GM18870 (cell line): ENCODE measurements around the gene NTF4.
"Not testable (repeated sequence)": the region's sequence is repeated elsewhere in the genome, so short reads cannot be mapped to it uniquely, and the experiment has no call there.

Experiments used
- ATAC-seq: cut with Tn5 transposase; IDR thresholded peaks from one replicate; pipeline ENCODE4 v1.9.1; 2021; ENCODE audit warnings: moderate library complexity; ENCODE audit not compliant: unreplicated experiment

Gene NTF4

DNA sequence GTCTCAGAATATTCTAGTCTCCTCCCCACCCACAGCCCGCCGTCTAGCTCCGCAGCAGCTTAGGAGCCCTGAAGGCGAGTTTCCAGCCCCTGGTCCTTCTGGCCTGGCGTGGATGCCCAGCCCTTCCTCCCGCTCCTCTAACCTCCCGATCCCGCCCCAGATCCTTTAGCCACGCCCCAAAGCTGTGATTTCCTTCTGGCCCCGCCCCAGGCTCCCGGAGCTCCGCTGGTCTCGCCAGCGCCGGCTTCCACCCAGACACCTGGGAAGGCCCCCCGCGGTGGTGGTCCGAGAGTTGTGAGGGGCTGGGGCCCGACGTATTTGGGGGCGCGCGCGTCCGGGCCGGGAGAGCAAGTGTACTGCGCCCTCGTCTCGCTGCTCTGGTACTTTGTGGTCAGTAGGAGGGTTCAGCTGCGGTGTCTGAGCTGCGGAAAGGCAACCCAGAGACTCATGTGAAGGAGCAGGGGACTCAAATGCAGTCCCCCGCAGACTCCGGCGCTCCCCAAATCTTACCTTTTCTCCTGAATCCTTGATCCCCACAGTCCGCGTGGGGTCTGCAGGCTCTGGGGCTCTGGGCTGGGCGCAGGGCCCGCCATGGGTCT is 6.9 kb downstream of the NTF4 start, which contains the start of gene CGB7:
Gene CGB7 (minus strand): TSS at position 114 of the 599 bp plus-strand sequence. CDS start 2,374 bp downstream, outside the sequence.
- no peak for ATAC-seq

DNA sequence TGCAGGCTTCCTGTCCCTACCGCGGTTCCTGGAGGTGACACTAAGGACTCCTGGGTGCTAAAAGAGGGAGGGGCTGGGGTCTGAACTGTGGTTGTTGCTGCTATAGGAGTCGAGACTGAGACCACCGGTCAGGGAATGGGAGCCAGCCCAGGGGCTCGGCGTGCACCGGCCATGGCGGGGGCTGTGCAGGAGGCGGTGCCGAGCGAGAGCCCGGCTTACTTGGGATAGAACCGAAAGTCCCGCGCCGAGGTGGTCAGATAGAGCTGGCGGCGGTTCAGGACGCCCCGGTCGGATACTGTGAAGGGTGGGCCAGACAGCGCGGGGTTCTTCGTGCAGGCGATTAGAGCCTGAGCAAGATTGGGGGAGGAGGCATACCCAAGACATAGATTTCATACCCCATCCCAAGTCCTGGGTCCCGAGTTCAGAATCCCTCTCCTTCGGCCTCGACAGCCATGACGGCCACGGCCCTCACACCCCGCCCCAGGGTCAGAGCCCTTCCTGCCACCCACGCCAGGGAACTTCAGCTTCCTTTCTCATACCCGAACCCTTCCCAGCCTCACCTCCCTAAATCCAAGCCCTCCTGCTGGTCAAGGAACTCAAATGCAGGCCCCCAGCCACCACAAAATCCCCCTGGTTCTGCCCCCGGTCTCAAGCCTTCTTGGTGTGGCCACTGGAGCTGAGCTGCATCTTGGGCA is 7.6 kb downstream of the NTF4 start:
- ATAC-seq, result not testable (repeated sequence)

DNA sequence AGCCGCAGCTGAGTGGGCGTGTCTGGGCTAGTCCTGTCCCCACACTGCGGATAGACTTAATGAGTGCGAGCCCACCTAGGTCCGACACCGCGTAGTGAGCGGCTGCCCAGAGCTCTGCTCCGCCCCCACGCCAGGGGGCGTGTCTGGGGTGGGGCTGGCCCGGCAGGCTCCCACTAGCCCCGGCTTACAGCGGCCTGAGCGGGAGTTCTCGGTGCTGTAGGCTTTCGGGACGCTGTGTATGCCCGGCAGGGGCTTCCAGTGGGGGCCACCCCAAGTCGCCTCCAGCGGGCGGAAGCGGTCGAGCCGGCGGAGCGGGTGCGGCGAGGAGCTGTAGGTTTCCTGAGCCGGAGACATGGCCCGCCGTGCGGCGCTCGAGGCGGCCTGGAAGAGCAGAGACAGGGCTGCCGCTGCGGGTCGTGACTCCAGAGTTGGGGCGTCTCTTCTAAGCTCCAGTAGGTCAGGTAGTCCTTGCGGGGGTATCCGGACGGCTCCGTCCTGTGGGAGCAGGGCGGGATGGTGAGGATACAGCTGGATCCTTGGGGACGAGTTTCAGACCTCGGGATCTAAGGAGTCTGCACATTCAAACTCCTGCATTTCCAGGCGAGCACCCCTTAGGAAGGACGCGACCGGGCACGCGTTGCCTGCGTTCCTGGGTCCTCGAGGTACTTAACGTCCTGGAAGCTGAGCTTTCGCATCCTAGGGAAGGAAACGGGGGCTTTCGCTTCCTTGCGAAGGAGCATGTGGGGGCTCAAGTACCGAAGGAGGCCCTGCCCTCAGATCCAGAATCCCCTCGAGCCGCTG is 8.3 kb downstream of the NTF4 start:
- ATAC-seq, result no peak

DNA sequence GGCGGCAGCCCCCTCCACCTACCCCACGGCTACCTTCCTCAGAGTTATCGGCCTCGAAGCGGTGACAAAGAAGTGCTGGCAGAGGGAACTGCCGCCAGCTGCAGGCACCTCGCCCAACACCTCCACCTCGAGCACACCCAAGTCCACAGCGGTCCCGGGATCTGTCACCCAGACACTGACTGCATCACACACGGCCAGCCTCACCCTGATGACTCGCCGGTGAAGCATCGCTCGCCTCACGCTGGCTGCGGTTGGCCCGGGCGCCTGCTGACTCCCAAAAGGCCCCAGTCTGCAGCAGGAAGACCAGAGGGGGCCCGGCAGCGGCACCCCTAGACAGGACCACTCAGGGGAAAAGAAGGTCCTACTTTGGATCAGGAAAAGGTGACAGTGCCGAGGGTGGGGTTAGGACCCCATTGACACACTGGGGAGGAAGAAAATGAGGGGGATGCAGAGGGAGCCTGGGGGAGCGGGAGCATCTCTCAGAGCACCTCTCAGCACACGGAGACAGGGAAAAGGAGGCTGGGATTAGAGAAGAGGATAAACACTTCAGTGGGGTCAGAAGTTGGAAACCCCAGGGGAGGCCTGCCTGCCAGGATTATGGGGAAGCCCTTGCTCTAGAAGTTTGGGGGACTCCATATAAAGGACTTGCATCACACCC is 14.1 kb downstream of the NTF4 start:
- not testable (repeated sequence) for ATAC-seq

DNA sequence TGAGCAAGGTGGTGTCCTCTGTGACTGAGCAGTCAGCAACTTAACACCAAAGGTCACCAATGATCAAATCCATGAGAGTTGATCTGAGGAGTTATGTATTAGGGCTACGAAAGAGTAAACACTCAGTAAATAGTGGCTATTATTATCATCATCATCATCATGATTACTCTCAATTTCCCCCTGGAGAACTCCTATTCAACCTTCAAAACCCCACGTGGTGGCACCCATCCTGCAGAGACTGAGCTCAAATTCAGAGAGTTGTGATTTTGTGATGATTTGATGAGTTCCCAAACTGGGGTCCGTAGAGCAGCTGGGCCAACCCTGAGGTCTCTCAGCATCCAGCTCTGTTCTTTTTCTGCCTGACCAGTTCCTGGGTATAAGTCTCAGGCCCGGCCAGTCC is 14.8 kb downstream of the NTF4 start:
- not testable (repeated sequence) for ATAC-seq

DNA sequence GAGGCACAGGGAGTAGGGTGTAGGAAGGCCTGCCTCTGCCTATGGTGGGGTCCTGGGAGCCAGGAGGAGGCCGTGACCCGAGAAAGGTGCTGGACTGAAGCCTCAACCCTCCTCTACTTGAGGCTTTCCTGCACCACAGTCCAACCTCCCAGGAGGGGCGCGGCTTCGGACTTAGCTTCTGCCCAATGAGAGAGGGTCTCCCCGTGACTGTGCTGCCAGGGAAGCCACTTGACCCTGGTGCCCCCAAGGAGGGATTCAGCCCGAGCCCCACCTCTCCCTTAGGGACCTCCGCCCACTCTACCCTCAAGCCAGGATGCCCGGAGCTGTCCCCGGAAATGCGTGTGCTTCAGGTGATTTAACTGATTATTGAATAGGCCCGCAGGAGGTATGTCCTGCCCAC is 15.6 kb downstream of the NTF4 start, which contains the start of gene CGB8:
Gene CGB8 (minus strand): TSS at position 101 of the 400 bp plus-strand sequence. CDS start 372 bp downstream, outside the sequence.
- not testable (repeated sequence) for ATAC-seq

DNA sequence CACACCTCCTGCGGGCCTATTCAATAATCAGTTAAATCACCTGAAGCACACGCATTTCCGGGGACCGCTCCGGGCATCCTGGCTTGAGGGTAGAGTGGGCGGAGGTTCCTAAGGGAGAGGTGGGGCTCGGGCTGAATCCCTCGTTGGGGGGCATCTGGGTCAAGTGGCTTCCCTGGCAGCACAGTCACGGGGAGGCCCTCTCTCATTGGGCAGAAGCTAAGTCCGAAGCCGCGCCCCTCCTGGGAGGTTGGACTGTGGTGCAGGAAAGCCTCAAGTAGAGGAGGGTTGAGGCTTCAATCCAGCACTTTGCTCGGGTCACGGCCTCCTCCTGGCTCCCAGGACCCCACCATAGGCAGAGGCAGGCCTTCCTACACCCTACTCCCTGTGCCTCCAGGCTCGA is 21.1 kb downstream of the NTF4 start, which contains the start of gene CGB5:
Gene CGB5 (plus strand): TSS at position 301 of the 400 bp plus-strand sequence. CDS start 362 bp downstream, outside the sequence.
- ATAC-seq, result not testable (repeated sequence)

DNA sequence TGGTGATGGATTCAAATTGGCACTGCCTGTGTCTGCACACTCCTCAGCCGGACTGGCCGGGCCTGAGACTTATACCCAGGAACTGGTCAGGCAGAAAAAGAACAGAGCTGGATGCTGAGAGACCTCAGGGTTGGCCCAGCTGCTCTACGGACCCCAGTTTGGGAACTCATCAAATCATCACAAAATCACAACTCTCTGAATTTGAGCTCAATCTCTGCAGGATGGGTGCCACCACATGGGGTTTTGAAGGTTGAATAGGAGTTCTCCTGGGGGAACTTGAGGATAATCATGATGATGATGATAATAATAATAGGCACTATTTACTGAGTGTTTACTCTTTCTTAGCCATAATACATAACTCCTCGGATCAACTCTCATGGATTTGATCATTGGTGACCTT is 22.0 kb downstream of the NTF4 start:
- not testable (repeated sequence) for ATAC-seq

DNA sequence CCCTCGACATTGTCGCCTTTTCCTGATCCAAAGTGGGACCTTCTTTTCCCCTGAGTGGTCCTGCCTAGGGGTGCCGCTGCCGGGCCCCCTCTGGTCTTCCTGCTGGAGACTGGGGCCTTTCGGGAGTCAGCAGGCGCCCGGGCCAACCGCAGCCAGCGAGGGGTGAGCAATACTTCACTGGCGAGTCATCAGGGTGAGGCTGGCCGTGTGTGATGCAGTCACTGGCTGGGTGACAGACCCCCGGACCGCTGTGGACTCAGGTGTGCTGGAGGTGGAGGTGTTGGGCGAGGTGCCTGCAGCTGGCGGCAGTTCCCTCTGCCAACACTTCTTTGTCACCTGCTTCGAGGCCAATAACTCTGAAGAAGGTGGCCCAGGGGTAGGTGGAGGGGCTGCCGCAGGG is 22.4 kb downstream of the NTF4 start:
- no peak for ATAC-seq

DNA sequence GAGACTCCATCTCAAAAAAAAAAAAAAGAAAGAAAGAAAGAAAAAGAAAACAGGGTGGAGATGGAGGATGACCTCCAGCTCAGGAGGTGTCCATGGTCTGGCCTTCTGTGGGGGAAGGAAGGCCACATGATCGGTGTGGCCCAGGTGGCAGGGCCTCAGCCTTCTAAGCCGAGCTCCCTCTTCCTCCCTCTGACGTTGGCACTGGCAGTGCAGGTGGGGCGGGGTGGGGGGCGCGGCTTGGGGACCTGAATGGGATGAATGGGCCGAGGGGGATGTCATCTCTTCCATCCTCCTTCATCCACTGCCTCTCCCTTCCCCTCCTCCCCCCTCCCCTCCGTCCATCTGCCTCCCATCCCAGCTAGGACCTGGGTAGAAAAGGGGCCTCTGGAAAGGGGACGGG is 24.9 kb downstream of the NTF4 start:
- ATAC-seq, result not testable (repeated sequence)

DNA sequence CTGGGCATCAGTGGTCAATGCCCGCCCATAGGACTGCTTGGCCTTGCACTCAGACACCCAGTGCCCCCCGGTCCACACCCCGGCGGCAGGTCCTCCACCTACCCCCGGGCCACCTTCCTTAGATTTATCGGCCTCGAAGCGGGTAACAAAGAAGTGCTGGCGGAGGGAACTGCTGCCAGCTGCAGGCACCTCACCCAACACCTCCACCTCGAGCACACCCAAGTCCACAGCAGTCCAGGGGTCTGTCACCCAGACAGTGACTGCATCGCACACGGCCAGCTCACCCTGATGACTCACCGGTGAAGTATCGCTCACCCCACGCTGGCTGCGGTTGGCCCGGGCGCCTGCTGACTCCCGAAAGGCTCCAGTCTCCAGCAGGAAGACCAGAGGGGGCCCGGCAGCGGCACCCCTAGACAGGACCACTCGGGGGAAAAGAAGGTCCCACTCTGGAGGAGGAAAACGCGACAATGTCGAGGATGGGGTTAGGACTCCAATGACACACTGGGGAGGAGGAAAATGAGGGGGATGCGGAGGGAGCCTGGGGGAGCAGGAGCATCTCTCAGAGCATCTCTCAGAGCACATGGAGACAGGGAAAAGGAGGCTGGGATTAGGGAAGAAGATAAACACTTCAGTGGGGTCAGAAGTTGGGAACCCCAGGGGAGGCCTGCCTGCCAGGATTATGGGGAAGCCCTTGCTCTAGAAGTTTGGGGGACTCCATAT is 25.9 kb downstream of the NTF4 start:
- ATAC-seq, result not testable (repeated sequence)

DNA sequence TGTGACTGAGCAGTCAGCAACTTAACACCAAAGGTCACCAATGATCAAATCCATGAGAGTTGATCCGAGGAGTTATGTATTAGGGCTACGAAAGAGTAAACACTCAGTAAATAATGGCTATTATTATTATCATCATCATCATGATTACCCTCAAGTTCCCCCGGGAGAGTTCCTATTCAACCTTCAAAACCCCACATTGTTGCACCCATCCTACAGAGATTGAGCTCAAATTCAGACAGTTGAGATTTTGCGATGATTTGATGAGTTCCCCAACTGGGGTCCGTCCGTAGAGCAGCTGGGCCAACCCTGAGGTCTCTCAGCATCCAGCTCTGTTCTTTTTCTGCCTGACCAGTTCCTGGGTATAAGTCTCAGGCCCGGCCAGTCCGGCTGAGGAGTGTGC is 26.5 kb downstream of the NTF4 start:
- ATAC-seq, result not testable (repeated sequence)

DNA sequence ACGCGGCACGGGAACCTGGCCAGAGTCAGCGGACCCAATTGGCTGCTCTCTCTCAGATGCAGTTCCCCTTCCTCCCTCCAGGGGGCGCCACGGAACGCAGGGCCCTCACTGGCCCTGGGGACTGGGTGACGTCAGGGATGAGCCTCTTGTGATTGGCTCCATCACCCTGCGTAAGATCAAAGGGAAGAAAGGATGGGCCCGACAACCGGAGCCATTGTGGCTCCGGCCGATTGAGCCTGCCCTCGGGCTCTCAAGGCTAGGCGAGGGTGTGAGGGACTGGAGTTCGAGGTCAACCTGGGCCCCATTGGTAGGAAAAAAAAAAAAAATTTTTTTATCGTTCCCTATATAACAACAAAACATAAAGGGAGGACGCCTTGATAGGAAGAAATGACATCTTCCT is 27.8 kb downstream of the NTF4 start, which contains the start of gene CGB1:
Gene CGB1 (minus strand): TSS at position 81 of the 400 bp plus-strand sequence. CDS start 184 bp downstream, outside the sequence.
- not testable (repeated sequence) for ATAC-seq

DNA sequence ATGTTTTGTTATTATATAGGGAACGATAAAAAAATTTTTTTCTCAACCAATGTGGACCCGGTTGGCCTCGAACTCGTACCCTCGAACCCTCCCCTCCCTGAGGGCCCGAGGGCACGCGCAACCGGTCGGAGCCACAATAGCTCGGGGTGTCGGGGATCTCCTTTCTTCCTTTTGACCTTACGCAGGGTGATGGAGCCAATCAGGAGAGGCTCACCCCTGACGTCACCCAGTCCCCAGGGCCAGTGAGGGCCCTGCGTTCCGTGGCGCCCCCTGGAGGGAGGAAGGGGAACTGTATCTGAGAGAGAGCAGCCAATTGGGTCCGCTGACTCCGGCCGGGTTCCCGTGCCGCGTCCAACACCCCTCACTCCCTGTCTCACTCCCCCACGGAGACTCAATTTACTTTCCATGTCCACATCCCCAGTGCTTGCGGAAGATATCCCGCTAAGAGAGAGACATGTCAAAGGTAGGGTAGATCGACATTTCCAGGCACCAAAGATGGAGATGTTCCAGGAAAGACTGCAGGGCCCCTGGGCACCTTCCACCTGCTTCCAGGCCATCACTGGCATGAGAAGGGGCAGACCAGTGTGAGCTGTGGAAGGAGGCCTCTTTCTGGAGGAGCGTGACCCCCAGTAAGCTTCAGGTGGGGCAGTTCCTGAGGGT is 32.8 kb downstream of the NTF4 start, which contains the start of gene CGB2:
Gene CGB2 (plus strand): TSS at position 249 of the 660 bp plus-strand sequence. CDS start 206 bp downstream, at position 455.
- not testable (repeated sequence) for ATAC-seq

DNA sequence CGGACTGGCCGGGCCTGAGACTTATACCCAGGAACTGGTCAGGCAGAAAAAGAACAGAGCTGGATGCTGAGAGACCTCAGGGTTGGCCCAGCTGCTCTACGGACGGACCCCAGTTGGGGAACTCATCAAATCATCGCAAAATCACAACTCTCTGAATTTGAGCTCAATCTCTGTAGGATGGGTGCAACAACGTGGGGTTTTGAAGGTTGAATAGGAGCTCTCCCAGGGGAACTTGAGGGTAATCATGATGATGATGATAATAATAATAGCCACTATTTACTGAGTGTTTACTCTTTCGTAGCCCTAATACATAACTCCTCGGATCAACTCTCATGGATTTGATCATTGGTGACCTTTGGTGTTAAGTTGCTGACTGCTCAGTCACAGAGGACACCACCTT is 34.3 kb downstream of the NTF4 start:
- not testable (repeated sequence) for ATAC-seq

DNA sequence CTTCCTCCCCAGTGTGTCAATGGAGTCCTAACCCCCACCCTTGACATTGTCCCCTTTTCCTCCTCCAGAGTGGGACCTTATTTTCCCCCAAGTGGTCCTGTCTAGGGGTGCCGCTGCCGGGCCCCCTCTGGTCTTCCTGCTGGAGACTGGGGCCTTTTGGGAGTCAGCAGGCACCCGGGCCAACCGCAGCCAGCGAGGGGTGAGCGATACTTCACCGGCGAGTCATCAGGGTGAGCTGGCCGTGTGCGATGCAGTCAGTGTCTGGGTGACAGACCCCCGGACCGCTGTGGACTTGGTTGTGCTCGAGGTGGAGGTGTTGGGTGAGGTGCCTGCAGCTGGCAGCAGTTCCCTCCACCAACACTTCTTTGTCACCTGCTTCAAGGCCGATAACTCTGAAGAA is 34.9 kb downstream of the NTF4 start:
- ATAC-seq, result not testable (repeated sequence)

DNA sequence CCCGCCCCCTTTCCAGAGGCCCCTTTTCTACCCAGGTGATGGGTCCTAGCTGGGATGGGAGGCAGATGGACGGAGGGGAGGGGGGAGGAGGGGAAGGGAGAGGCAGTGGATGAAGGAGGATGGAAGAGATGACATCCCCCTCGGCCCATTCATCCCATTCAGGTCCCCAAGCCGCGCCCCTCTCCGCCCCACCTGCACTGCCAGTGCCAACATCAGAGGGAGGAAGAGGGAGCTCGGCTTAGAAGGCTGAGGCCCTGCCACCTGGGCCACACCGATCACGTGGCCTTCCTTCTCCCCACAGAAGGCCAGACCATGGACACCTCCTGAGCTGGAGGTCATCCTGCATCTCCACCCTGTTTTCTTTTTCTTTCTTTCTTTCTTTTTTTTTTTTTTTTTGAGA is 35.9 kb downstream of the NTF4 start:
- ATAC-seq, result not testable (repeated sequence)

DNA sequence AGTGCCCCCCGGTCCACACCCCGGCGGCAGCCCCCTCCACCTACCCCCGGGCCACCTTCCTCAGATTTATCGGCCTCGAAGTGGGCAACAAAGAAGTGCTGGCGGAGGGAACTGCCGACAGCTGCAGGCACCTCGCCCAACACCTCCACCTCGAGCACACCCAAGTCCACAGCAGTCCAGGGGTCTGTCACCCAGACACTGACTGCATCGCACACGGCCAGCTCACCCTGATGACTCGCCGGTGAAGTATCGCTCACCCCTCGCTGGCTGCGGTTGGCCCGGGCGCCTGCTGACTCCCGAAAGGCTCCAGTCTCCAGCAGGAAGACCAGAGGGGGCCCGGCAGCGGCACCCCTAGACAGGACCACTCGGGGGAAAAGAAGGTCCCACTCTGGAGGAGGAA is 39.0 kb downstream of the NTF4 start:
- not testable (repeated sequence) for ATAC-seq

DNA sequence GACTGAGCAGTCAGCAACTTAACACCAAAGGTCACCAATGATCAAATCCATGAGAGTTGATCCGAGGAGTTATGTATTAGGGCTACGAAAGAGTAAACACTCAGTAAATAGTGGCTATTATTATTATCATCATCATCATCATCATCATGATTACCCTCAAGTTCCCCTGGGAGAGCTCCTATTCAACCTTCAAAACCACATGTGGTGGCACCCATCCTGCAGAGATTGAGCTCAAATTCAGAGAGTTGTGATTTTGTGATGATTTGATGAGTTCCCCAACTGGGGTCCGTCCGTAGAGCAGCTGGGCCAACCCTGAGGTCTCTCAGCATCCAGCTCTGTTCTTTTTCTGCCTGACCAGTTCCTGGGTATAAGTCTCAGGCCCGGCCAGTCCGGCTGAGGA is 39.5 kb downstream of the NTF4 start:
- not testable (repeated sequence) for ATAC-seq
